PFSK-1 (cell line): ENCODE data around the gene SLCO6A1.

Experiments used
- FOXP2 ChIP-seq: optimal IDR thresholded peaks from 2 replicates; pipeline ENCODE3; 2011; ENCODE audit warnings: borderline replicate concordance, control low read depth, inconsistent platforms; ENCODE audit not compliant: insufficient read depth; ENCODE audit errors: extremely low read length, extremely low read depth
- POLR2AphosphoS5 ChIP-seq: IDR thresholded peaks from 2 replicates; pipeline ENCODE4 v1.6.1; 2012; ENCODE audit warnings: low read depth, mild to moderate bottlenecking, control low read depth, low read length, moderate library complexity
- REST ChIP-seq, 2 experiments: IDR thresholded peaks; 2 replicates each; pipeline versions ENCODE4 v1.6.1 to v1.8.0; 2011 to 2012; ENCODE audit warnings: low read depth in 2 of 2, low read length in 2 of 2, control low read depth in 1 of 2, inconsistent platforms in 1 of 2, mild to moderate bottlenecking in 1 of 2, moderate library complexity in 1 of 2; ENCODE audit not compliant: insufficient read depth in 1 of 2
- SIN3A ChIP-seq: IDR thresholded peaks from 2 replicates; pipeline ENCODE4 v1.6.1; 2012; ENCODE audit warnings: mild to moderate bottlenecking, low read length, moderate library complexity, borderline replicate concordance; ENCODE audit not compliant: insufficient read depth
- TAF1 ChIP-seq: IDR thresholded peaks from 2 replicates; pipeline ENCODE4 v1.6.1; 2012; ENCODE audit warnings: low read length, control low read depth, borderline replicate concordance; ENCODE audit not compliant: insufficient read depth

Gene SLCO6A1

GRCh38 chr5:102324714-102325113 lies 174.1 kb downstream of the SLCO6A1 start:
- TF ChIP-seq TAF1 (no peak), SIN3A (no peak), FOXP2 (no peak), REST (IDR thresholded peaks at IDR 0.05; ENCODE audit: insufficient read depth in 1 of 2, low read depth in 2 of 2, low read length in 2 of 2) (no peak), POLR2AphosphoS5 (no peak)
